Umbilical cord (tissue), 2 donors: ENCODE data around the gene ZSWIM1. TPM values are rescaled to one million over a fixed set of nuclear protein-coding genes. Genes with fewer than 3 reads are reported as not detected.
"Not testable (repeated sequence)": the region's sequence is repeated elsewhere in the genome, so short reads cannot be mapped to it uniquely, and the experiment has no call there.

Source experiments
- DNase-seq: peaks from one replicate; pipeline ENCODE4 v3.0.0-alpha.2; 2015; ENCODE audit warnings: low spot score
- total RNA-seq: library from RNA; depleted of rRNA; stranded (reverse); fragments of >200 nt; gene quantifications from one replicate; pipeline ENCODE4 v1.2.3, GENCODE V29; 2014; ENCODE audit warnings: low replicate concordance; ENCODE audit not compliant: insufficient read depth

Gene ZSWIM1
- total RNA-seq, 1 donor from 2014 or later = 3.1 TPM

- DNase-seq = no peak
These were observed 7.7 kb downstream of the ZSWIM1 start for GRCh38 chr20:45888681-45889080.

- DNase-seq = peak; percentile 87
These were observed 9.3 kb downstream of the ZSWIM1 start for GRCh38 chr20:45890077-45890984.

- peak; percentile 93 for DNase-seq
These were observed 10.3 kb downstream of the ZSWIM1 start, which contains the start of the genes CTSA and NEURL2 for GRCh38 chr20:45890985-45891983. TSS of gene CTSA (plus strand) at chr20:45891335. CDS start at chr20:45891569, 234 bp downstream. TSS of gene NEURL2 (minus strand) at chr20:45891208. CDS start at chr20:45890991, 217 bp downstream.

GRCh38 chr20:45892049-45892825, 11.2 kb downstream of the ZSWIM1 start:
- no peak for DNase-seq

- DNase-seq = no peak
These were observed 11.9 kb downstream of the ZSWIM1 start for GRCh38 chr20:45892828-45893500.

GRCh38 chr20:45893831-45894230, 12.8 kb downstream of the ZSWIM1 start:
- no peak for DNase-seq

- DNase-seq = no peak
These were observed 13.8 kb downstream of the ZSWIM1 start for GRCh38 chr20:45894797-45895196.

- DNase-seq = no peak
These were observed 15.7 kb downstream of the ZSWIM1 start for GRCh38 chr20:45896641-45897161.

- no peak for DNase-seq
These were observed 16.3 kb downstream of the ZSWIM1 start for GRCh38 chr20:45897289-45897688.

- no peak for DNase-seq
These were observed 16.7 kb downstream of the ZSWIM1 start for GRCh38 chr20:45897692-45898091.

- DNase-seq = no peak
These were observed 17.3 kb downstream of the ZSWIM1 start for GRCh38 chr20:45898285-45898684.

- DNase-seq = no peak
These were observed 18.2 kb downstream of the ZSWIM1 start for GRCh38 chr20:45899046-45899835.

GRCh38 chr20:45901332-45901731, 20.3 kb downstream of the ZSWIM1 start:
- DNase-seq = not testable (repeated sequence)

- no peak for DNase-seq
These were observed 21.2 kb downstream of the ZSWIM1 start for GRCh38 chr20:45902199-45902701.

- no peak for DNase-seq
These were observed 23.8 kb downstream of the ZSWIM1 start for GRCh38 chr20:45904583-45905504.

- DNase-seq = no peak
These were observed 24.6 kb downstream of the ZSWIM1 start for GRCh38 chr20:45905505-45906079.

GRCh38 chr20:45907219-45907948, 26.4 kb downstream of the ZSWIM1 start:
- no peak for DNase-seq
